NT2/D1 (cell line): ENCODE results near the gene CGGBP1.

Experiments used
- SUZ12 ChIP-seq: IDR thresholded peaks from 2 replicates; pipeline ENCODE4 v1.6.1; 2011; ENCODE audit not compliant: insufficient read length, insufficient read depth; ENCODE audit errors: extremely low read depth
- YY1 ChIP-seq: IDR thresholded peaks from 2 replicates; pipeline ENCODE4 v1.6.1; 2011; ENCODE audit not compliant: insufficient read length, insufficient read depth

DNA sequence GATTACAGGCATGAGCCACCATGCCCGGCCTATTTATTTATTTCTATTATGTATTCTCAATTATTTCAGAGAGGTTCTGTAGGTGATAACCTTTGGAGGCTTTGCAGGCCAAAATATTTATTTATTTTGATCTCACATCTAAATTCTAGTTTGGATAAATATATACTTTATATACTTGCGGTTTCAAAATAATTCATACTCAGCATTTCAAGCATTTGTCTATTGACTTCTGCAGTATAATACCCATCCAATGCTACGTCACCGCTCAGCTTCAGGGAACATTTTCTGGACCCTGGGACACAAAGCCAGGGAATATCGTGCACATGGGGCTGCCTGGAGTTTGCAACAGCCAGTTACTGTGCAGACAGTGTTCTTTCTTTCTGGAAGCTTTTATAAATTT lies 22.6 kb downstream of the CGGBP1 start:
- no peak for TF ChIP-seq SUZ12
- TF ChIP-seq YY1, result no peak
